GM19351 (cell line): ENCODE results near the gene LENG1.

Experiments
- ATAC-seq: cut with Tn5 transposase; IDR thresholded peaks from one replicate; pipeline ENCODE4 v1.9.1; 2021; ENCODE audit warnings: mild to moderate bottlenecking, moderate library complexity; ENCODE audit not compliant: unreplicated experiment

Gene LENG1

GRCh38 chr19:54165222-54165621, 5.7 kb upstream of the LENG1 start:
- no peak for ATAC-seq

DNA sequence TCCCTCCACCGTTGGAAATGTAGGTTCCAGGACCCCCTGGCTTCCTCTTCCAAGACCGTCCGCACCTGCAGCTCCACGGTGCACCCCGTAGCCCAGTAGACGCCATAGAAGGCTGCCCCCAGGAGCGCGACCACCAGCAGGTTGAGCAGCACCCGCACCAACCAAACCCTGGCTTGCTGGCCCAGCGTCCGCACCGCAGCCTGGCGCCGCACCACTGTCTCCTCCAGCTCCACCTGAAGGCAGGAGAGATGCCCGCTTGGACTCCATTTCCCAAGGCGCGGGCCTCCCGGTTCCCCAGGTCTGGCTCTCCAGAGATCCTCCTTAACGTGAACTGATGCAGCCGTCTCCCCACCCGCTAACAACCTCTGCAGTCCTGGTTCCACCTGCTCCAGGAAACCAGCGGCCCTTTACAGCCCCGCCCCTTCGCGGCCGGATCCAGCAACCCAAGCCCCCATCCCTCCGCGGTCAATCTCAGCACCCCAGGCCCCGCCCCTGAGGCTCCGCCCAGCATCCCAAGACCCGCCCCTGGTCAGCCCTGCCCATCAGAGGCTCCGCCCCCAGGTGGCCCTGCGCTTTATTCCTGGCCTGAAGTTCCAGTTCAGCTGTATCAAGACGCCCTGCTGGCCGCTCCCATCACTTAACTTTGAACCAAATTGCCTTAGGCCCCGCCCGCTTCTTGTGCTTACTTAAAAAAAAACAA, 5.0 kb upstream of the LENG1 start:
- ATAC-seq, result no peak

DNA sequence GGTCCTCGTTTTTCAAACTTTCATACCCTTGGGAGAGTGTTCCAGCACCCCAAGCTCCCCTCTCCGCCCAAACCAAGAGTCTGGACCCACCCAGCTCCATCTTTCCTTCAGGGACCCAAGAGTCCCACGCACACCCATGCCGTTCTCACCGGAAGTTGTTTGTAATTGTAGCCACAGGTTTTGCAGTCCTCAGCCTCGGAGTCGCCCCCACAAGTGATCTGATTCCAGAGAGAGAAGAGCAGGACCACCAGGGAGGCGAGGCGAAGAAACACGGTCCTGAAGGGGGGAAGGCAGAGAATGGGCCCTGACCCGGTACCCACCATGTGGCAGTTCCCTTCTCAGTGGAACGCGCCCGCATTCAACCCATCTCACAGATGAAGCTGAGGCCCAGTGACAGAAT, 3.4 kb upstream of the LENG1 start:
- ATAC-seq, result no peak

DNA sequence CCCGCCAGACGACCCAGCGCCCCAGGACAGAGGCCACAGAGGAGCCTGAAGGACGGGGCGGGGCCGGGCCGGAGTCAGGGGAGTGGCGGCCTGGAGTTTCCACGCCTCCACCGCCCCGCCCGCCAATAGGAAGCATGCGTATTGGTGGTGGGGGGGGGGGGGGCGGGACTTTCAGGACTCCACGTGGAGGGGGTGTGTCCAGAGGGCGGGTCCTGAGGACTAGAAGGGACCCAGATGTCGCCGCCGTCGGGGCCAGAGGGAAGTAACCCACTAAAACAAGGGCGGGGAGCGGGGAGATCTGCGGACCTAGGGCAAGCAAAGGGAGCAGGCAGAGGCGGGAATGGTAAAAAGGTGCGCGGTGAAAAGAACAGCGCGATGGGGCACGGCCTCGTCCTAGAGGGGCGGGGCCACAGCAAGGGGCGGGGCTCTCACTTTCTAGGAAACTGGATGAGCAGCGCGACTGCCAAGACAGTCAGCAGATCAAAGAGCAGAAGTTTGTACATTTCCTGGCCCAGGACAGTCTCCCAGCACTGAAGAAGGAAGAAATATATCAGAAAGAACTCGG, 2.8 kb upstream of the LENG1 start:
- ATAC-seq, result no peak

- no peak for ATAC-seq
Measured at GRCh38 chr19:54160854-54161253, 1.3 kb upstream of the LENG1 start.

- ATAC-seq, result no peak
Measured at GRCh38 chr19:54160182-54160811, 776 bp upstream of the LENG1 start.

DNA sequence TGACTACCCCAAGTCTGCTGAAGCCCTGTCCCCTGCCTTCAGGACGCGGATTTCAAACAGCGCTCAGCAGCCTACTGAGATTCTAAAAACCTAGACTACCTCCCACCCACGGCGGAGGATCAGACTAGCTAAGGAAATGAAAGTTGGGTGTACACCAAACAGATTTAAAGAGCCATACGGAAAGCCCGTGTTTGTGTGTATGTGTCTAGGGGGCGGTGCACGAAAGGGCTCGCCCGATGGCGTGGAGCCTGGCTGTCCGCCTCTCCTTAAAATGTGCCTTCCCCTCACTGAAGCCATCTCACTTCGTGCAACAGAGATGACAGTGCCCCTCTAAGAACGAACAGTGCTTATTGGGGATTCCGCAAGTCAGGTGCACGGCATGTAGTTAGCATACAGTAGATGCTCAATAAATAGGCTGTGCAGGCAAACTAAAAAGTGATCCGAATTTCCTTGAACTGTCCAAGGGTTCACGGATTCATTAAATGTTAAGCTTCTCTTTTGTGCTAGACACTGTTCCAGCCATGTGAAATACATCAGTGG, 639 bp downstream of the LENG1 start:
- no peak for ATAC-seq

GRCh38 chr19:54156953-54157352, 2.6 kb downstream of the LENG1 start:
- ATAC-seq, result no peak

DNA sequence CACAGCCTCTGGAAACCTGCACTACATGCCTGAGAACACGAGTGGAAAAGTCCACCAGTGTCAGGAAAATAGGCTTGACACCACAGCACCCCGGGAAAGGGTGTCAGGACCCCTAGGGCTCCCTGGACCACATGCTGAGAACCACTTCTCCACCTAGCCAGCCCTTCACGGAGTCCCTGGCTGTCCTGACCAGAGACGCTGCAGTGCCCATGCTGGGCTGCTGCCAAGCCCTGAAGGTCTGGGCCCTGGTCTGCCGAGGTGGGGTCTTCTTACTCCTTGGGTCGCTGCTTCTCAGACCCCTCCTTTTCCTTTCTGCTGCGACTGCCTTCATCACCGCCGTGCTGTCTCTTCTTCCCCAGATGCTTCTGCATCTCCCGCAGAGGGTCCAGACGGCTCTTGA, 3.0 kb downstream of the LENG1 start:
- no peak for ATAC-seq

GRCh38 chr19:54155694-54156093, 3.8 kb downstream of the LENG1 start:
- ATAC-seq, result no peak

DNA sequence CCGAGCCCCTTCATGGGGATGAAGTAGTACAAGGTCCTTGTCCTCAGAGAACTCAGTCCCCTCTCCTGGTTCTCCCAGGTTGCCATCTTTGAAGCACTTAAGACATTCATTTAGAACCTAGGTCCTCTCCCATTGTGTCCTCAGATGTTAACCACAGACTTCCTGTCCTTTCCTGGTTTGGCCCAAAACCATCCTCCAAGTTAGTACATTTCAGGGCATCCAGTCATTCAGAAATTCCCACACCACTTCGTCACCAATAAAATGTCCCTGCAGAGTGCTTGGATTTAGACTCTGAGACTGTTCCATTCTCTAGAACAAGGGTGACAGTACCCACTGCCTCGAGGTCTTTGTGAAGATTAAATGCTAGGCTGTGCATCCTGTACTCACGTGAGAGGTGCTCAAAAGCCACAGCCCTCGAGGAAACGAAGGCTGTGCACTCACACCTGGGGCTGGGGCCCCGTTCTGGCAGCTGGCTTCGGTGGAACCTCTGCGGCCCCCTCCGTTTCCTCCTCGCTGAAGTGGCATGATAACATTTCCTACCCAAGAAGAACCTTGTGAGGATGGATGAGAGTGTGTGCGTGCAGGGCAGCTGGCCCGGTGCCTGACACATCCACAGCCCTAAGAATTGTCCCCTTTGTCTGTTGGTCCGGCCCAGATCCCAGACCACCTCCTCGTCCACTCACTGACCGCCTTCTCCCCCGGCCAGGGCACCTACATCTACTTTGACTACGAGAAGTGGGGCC, 4.7 kb downstream of the LENG1 start:
- ATAC-seq, result no peak

DNA sequence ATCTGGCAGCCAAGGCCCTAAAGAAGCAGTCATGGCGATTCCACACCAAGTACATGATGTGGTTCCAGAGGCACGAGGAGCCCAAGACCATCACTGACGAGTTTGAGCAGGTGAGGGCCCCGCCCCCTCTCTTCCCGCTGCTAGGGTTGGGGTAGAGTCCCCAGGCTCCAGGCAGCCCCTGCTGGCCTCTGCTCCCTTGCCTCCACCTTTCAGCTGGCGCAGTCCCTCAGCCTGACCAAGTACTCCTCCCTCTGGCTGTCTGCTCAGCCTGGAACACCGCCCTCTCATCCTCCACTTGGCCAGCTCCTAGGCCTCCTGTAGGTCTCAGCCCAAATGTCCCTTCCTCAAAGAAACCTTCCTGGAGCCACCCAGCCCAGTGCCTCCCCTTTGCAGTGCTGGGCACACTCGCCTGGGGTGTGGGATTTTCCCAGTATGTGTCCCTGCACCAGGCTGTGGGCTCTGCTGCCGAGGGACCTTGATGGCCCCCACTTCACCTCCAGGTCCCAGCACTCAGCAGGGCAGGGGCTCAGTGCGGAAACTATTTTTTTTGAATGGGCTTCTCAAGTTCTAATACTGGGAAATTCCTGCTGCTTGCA, 5.7 kb downstream of the LENG1 start:
- ATAC-seq, result no peak

DNA sequence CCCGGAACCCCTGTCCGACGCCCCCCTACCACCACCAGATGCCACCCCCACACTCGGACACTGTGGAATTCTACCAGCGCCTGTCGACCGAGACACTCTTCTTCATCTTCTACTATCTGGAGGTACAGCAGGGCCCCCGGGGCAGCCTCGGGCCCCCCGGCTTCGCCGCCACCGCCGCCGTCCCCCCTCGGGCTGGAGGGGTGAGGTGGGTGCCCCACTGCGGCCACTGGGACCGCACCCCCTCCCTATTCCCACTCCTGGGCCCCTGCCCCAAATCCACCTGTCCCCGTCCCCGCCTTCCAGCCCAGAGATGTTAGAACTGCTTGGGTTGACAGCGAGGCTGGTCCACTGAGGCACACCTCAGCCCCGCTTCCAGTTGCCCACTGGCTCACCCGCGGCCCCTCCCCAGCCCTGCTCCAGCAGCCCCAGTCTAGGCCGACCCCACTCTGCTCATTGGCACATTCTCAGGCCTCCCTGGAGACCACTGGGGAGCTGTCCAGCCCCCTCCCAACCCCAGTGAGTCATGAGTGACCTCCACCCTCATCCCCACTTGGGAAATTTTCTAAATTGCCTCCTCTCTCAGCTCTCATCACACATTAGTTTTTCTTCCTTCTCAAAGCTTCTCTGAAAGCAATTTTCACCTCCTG, 6.5 kb downstream of the LENG1 start:
- ATAC-seq, result no peak

DNA sequence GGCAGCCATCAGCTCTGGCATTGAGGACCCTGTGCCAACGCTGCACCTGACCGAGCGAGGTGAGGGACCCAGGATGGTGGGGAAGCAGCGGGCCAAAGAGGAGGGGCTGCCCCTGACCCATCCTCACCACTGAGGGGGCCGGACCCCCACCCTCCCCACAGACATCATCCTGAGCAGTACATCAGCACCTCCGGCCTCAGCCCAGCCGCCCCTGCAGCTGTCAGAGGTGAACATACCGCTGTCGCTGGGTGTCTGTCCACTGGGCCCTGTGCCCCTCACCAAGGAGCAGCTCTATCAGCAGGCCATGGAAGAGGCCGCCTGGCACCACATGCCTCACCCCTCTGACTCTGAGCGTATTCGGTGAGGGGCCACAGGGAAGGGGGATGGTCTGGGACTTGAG, 7.3 kb downstream of the LENG1 start:
- no peak for ATAC-seq

DNA sequence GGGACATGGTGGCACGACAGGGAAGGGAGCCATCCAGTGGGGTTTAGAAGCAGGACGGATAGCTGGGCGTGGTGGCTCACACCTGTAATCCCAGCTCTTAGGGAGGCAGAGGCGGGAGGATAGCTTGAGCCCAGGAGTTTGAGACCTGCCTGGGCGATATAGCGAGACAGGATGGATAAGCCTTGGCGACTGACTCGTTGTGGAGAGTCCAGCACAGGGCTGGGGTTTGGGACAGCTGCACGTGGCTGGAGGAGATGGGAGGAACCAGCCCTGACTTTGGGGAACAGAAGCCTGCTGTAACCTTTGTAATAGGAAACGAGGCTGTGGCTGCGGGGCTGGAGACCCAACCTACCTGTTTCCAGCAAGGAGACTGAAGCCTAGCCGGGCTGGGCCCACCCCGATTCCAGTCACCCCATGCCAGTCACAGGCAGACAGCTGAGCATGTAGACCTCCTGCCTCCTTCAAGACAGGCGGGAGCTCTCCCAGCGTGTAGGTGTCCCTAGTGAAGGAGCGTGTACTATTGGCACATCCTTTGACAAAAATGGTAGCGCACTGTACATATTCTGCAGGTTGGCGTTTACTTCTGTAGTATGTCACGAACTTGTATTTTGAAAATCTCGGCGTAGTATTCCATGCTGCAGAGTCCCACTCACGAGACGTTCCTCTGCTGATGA, 8.0 kb downstream of the LENG1 start:
- no peak for ATAC-seq

DNA sequence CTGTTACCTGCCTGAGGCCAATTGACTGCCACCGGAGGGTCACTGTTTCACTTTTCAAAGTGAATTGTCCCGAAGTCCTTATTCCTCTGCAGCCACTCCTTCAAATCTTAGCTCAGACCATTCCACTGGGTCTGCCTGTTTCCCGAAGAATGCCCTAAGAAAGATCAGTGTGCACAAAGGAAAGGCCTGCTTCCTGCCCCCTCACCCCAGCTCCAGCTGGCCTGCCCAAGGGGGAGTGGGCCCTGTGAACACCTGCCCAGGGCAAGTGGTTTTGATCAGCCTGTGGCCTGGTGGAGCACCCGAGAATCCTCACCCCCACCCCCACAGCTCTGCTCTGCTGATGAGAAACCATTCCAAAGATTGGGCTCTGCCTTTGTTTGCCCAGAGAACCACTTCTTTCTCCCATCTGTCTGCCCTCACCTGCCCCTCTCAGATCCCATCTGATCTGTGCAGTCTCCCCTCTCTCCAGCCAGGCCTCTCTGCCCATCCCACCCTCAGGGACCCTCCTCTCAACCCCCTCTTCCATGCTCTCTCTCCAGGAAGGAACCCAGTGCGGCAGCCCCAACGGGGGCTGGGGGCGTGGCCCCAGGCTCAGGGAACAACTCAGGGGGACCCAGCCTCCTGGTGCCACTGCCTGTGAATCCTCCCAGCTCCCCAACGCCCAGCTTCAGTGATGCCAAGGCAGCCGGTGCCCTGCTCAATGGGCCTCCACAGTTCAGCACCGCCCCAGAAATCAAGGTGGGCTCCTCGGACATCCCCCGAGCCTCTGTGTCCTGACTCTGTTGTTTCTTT, 10.3 kb downstream of the LENG1 start:
- ATAC-seq, result no peak

- ATAC-seq, result no peak
Measured at GRCh38 chr19:54148158-54148557, 11.4 kb downstream of the LENG1 start.

GRCh38 chr19:54147676-54148075, 11.8 kb downstream of the LENG1 start:
- no peak for ATAC-seq

- no peak for ATAC-seq
Measured at GRCh38 chr19:54145541-54146158, 13.9 kb downstream of the LENG1 start.
